GM21723 (cell line): Measurements from ENCODE around the gene MRPL14.
"Not testable (repeated sequence)": the region's sequence is repeated elsewhere in the genome, so short reads cannot be mapped to it uniquely, and the experiment has no call there.

Experiments
- ATAC-seq: cut with Tn5 transposase; IDR thresholded peaks from one replicate; pipeline ENCODE4 v1.9.1; 2021; ENCODE audit warnings: mild to moderate bottlenecking, moderate library complexity; ENCODE audit not compliant: unreplicated experiment

The MRPL14 gene

GRCh38 chr6:44150317-44150917 is 23.2 kb upstream of the MRPL14 start:
- ATAC-seq, result no peak

DNA sequence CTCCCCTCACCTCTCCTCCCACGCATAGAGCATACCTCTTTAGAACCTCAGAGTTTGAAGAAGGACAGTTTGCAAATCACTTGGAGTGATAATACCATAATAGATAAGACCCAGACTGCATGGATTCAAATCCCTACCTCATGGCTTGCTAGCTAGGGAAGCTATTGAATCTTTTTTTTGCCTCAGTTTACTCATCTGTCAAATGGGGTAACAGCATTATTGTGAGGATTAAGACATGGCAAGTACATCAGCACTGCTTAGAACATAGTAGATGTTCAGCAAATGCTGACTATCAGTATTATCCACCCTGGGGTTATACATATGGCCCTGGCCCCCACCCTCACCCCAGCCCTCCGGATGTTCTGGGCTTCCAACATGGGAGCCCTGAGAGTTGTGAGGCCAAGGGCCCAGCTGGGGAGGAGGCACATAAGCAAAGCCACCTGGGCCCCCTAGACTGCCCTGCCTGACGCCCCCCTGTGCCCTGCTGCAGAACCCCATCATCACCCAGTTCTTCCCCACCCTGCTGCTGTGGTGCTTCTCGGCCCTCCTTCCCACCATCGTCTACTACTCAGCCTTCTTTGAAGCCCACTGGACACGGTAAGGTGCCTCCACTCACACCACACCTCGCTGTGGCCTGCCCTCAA is 22.2 kb upstream of the MRPL14 start:
- no peak for ATAC-seq

DNA sequence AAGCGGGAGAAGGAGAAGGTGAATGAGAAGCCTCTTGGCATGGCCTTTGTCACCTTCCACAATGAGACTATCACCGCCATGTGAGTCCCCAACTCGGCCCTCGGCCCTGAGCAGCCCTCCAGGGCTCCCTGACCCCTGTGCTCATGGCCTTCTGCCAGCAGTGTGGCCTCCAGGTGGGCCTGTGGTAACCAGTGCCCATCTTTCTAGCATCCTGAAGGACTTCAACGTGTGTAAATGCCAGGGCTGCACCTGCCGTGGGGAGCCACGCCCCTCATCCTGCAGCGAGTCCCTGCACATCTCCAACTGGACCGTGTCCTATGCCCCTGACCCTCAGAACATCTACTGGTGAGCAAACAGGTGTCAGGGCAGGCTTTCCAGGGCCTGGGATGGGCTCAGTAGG is 21.1 kb upstream of the MRPL14 start:
- no peak for ATAC-seq

DNA sequence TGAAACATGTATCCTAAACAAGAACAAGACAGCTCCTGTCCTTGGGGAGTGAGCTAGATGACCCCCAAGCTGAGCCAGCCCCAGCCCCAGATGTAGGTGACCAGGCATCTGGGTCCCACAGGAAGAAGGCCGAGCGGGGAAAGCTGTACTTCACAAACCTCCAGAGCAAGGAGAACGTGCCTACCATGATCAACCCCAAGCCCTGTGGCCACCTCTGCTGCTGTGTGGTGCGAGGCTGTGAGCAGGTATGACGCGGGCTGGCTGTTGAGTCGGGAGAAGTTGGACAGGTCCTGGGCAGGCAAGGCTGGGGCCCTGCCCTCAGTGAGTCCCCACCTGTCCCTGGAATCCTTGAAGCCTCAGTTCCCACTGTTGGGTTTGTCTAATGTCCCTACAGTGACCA is 20.0 kb upstream of the MRPL14 start:
- no peak for ATAC-seq

DNA sequence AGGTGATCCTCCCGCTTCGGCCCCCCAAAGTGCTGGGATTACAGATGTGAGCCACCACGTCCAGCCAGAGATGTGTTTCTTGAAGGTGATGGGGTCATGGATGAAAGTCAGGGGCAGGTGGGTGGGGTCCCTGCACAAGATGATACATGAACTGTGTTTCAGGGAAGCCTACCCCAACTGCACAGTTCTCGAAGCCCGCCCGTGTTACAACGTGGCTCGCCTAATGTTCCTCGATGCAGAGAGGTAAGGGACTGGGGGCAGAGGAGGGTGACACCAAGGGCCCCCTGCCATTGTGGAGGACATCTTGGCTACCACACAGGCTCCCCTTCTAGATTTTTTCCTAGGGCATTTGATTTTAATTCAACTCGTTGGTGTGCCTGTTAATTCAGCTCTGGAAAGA is 19.4 kb upstream of the MRPL14 start:
- ATAC-seq, result no peak

DNA sequence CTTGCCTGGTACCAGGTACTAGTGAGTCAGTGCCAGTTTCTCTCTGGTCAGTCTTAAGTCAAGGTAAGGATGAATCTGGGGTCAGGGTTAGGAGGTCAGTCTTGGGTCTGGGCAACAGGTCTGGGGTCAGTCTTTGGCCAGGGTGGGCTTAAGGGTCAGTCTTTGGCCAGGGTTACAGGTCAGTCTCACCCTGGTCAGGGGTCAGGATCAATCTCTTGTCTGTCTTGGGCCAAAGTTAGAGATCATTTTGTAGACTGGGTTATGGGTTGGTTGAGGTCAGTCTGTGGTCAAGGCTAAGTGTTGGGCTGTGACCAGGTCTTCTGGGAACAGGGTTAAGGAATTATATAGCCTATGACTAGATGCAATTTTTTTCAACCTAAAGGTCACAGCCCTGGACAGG is 18.6 kb upstream of the MRPL14 start:
- no peak for ATAC-seq

DNA sequence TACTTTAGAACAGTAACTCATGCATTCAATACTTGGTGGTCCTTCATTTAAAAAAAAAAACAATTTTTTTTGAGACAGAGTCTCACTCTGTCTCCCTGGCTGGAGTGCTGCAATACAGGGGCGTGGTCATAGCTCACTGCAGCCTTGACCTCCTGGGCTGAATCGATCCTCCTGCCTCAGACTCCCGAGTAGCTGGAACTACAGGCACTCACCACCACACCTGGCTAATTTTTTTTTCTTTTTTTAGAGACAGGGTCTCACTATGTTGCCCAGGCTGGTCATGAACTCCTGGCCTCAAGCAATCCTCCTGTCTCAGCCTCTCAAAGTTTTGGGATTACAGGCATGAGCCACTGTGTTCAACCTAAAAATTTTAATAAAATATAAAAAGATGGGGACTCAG is 17.3 kb upstream of the MRPL14 start:
- ATAC-seq, result not testable (repeated sequence)

GRCh38 chr6:44143731-44144130 is 16.5 kb upstream of the MRPL14 start:
- no peak for ATAC-seq

- ATAC-seq, result no peak
These were observed 15.6 kb upstream of the MRPL14 start for GRCh38 chr6:44142835-44143234.

DNA sequence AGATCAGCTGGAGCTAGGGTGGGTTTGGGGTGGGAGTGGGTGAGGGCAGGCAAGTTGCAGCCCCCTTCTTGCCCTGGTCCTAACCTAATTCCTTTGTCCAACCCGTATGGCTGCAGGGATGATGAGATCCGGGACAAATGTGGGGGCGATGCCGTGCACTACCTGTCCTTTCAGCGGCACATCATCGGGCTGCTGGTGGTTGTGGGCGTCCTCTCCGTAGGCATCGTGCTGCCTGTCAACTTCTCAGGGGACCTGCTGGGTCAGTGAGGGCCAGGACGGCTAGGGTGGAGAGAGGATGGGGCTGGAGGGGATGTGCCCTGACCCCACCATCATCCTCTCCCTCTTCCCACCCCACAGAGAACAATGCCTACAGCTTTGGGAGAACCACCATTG is 12.1 kb upstream of the MRPL14 start:
- ATAC-seq, result no peak

- no peak for ATAC-seq
These were observed 11.6 kb upstream of the MRPL14 start for GRCh38 chr6:44138717-44139350.

- no peak for ATAC-seq
These were observed 8.6 kb upstream of the MRPL14 start for GRCh38 chr6:44135875-44136274.

- ATAC-seq, result no peak
These were observed 8.0 kb upstream of the MRPL14 start for GRCh38 chr6:44135173-44135758.

DNA sequence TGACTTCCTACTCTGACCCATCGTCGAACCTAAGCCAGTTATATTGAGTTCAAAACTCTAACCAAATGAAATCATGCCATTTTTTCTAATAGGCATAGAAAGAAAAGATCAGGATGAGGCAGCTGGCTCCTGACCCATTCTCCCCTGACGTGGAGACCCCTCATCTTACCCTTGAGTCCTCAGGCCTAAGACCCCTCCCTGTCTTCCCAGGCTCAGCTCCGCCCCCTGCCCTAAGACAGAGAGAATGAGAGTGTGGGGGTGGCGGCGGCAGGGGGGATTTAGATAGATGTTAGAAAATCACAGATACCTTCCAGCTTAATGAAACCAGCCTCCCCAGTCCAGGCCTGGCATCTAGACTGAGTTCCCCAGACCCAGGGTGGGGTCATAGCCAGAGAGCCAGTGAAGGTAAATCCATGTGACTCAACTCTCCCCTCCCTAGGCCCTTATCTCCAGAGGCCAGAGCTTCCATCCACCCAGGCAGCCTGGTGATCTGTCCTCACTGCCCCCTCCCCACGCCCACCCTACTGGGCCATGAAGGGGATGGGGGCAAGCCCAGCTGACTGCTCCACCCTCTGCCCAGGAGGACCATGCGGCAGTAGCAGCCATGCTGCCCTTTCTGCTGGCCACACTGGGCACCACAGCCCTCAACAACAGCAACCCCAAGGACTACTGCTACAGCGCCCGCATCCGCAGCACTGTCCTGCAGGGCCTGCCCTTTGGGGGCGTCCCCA is 6.9 kb upstream of the MRPL14 start:
- no peak for ATAC-seq

DNA sequence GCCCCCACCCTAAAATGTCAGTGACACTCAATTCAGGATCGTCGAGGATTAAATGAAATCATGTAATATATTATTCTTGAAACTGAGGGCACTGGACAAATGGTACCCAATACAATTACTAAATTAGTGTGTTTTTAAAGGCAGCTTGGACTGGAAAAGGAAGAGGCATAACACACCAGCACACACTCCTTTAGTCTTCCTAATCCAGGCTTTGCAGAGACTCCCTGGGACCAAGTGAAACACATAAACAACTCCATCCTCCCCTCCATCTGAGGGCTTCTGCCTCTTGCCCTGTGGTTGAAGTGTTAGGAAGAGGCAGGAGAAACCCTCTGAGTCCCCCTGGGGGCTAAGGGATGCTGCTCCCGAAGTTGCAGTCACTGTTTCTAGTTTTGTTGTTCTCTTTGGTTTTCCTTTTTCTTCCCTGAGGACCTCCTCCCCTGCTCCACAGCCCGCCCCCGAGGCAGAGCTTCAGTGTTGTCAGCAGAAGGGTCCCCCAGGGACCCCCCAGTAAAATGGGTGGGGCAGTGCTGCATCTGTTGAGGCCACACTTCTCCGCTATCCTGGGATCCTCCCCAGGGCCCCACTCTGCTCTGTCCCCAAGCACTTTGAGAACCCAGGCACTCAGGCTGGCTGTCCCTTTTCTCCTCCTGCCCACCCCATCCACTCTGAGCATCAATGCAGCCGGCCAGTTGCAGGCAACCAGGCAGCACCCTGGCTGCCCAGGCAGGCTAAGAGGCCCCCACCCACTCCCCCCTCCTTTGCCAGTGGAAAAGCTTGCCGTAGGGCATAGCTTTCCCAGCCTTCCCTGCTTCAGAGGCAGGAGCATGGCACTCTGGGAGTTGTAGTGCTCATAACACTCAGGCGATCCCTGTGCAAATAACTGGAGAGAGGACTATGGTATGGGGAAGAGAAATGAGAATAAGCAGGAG is 6.0 kb upstream of the MRPL14 start:
- ATAC-seq, result no peak

- ATAC-seq, result no peak
These were observed 5.2 kb upstream of the MRPL14 start for GRCh38 chr6:44132476-44132875.

- no peak for ATAC-seq
These were observed 4.6 kb upstream of the MRPL14 start for GRCh38 chr6:44131892-44132291.

DNA sequence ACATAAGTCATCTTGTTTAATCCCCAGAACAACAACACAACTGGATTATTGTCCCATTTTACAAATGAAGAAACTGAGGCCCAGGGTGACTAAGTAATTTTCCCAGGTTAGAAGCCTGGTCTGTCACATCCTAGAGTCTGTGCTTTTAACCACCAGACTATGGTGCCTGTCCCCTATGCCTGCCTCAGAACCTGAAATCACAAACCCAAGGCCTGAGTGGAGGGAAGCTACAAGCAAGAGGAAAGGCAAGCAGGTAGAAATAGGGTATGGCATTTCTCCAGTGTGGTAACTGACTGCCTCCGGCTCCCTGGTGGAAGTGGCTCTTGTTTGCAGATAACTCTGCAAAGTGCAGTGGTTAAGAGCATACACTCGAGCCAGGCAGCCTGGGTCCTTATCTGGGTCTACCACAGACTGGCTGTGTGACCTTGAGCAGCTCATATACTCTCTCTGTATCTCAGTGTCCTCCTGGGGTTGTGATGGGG is 2.6 kb upstream of the MRPL14 start:
- ATAC-seq, result no peak

DNA sequence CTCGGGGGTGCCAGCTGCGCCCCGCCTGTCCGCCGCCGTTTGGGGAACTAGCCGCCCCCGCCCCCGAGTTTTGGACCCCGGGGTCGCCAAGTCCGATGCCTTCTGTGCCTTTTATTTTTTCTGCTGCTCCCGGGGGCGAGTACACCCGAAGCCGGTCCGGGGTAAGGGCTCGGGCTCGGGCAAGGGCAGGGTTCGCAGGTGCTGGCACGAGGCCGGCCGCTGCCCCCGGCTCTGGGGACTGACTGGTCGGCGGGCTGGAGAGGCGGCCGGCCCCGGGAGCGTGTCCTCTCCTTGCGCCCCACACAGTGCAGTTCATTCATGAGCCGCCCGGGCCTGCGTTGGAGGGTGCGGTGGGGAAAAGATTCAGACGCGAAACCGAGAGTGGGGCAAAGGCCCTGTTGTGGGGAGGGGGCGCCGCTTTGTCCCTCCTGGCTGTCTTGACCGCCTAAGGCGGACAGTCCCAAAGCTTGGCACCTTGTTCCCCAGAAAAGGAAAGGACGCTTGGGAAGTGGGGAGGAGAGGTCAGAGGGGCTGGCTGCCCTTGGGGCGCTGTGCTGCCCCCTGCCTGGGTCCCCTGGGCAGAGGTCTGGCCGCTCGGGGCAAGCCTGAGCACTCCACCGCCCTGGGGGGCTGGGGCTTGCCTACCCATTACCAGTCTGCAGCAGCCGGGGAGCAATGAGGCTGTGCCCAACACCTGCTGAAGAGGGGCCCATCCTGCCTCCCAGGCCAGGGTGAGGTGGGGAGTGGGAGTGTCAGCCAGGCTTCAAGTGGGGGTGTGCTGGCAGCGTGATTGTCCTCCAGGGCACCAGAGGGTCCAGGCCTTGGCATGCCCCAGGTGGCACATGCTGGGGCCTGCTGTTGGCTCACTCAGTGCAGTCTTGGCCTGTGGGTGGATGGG is 1.0 kb upstream of the MRPL14 start:
- no peak for ATAC-seq
